Ovary (tissue), 9 donors: ENCODE results near the gene ATP5IF1. TPM values are rescaled to one million over a fixed set of nuclear protein-coding genes. Genes with fewer than 3 reads are reported as not detected.

Experiments used
- DNase-seq, 5 donors: peaks; one replicate each; pipeline ENCODE4 v3.0.0-alpha.2; 2019 to 2020
- H3K27ac ChIP-seq, 2 donors: fragments of 200-600 bp; one replicate each; pipeline versions ENCODE4 v1.5.1 to v1.8.0; 2019 to 2022
- H3K27me3 ChIP-seq: fragments of 200-600 bp; one replicate; pipeline ENCODE4 v1.8.0; 2022
- H3K36me3 ChIP-seq: fragments of 200-600 bp; sonication (generic); one replicate; pipeline ENCODE4 v1.5.1; 2019
- H3K4me1 ChIP-seq: one replicate; pipeline ENCODE4 v1.8.1; 2013; ENCODE audit warnings: mild to moderate bottlenecking, moderate library complexity; ENCODE audit not compliant: insufficient read depth
- H3K4me3 ChIP-seq: fragments of 200-600 bp; sonication (generic); one replicate; pipeline ENCODE4 v1.5.1; 2017
- H3K9me3 ChIP-seq, 2 donors: fragments of 200-600 bp in 1 of 2; sonication (generic) in 1 of 2; one replicate each; pipeline versions ENCODE4 v1.5.1 to v1.8.1; 2013 to 2019; ENCODE audit warnings: mild to moderate bottlenecking in 1 of 2, moderate library complexity in 1 of 2
- CTCF ChIP-seq, 3 donors: fragments of 450-650 bp in 2 of 3; fragments of 200-600 bp in 1 of 3; IDR thresholded peaks; one replicate each; pipeline versions ENCODE4 v1.5.1 to v1.8.0; 2016 to 2022; ENCODE audit warnings: antibody characterized with exemption in 3 of 3, mild to moderate bottlenecking in 1 of 3
- EP300 ChIP-seq: sonication (generic); formaldehyde crosslinking; IDR thresholded peaks from one replicate; pipeline ENCODE4 v1.6.1; 2017; ENCODE audit warnings: antibody characterized with exemption
- POLR2A ChIP-seq: fragments of 450-650 bp; IDR thresholded peaks from one replicate; pipeline ENCODE4 v1.6.1; 2017; ENCODE audit warnings: antibody characterized with exemption, mild to moderate bottlenecking, moderate library complexity
- WGBS, 3 donors: extraction: QIAGEN DNeasy Blood & Tissue Kit in 1 of 3; methylation state at CpG; one replicate each; pipeline versions ENCODE4 v1.1.5 to v1.1.7; 2013 to 2017; 5-methylcytosine and 5-hydroxymethylcytosine counted together
- intact Hi-C, 4 donors: fragments of 100-400 bp; cut with DNase I; formaldehyde crosslinking; loops; one replicate each; pipeline versions ENCODE4 v1.11.0 to v1.15.1; 2022 to 2023
- polyA plus RNA-seq, 2 donors: library from polyadenylated mRNA; stranded (reverse); fragments of 200-250 nt in 1 of 2; fragments of 350-450 nt in 1 of 2; fragmentation: Illumina TruSeq in 1 of 2; extraction: RNeasy Lipid Tissue Mini Kit (QIAGEN cat#74804) in 1 of 2; gene quantifications; one replicate each; pipeline ENCODE4 v1.2.3, GENCODE V29; 2013 to 2014
- total RNA-seq, 7 donors: library from RNA; depleted of rRNA in 2 of 7; stranded (reverse); fragments of >200 nt in 2 of 7; fragmentation: NEBNext Ultra II Directional in 3 of 7; extraction: Animal tissue kit (Norgen Biotek cat#: 25700) in 3 of 7; gene quantifications; one replicate each; pipeline versions ENCODE4 v1.1.0 to v1.2.4, GENCODE V29; 2016 to 2023
- donor health status: DM: no; HTN: no; CAD: no; lungs with moderate emphysema.
- donor health status: DM: no; HTN: no; CAD: no.
- donor health status: Bipolar disorder and iron deficiency.
- donor health status: DM: yes; HTN: yes; CAD: no.
- donor health status: DM: no; HTN: no; CAD: no.
- donor health status: DM: yes; HTN: yes; CAD: no.

ATP5IF1 gene
- total and polyA plus RNA-seq, 9 donors: 87.2 to 226 (median 101) TPM

GRCh38 chr1:28281608-28282425 is 45.9 kb downstream of the ATP5IF1 start:
- H3K27me3 ChIP-seq: no peaks in the 10 kb centered on the region
- H3K36me3 ChIP-seq: no peaks in the 10 kb centered on the region
- no peaks in the 10 kb centered on the region for H3K4me1 ChIP-seq
- WGBS, 3 donors: 82 to 90% (median 83%) methylated on average over 14 of the region's 14 CpGs
- H3K9me3 ChIP-seq: no peaks in the 10 kb centered on the region
- TF ChIP-seq EP300 (no peak), CTCF (IDR thresholded peaks at IDR 0.05) (no peak), POLR2A (no peak)
- no peak for DNase-seq
- intact Hi-C loops: loop anchor here in 1 of 4 donors (2.0 kb wide), 1 partner anchor 19 kb away; no protein-coding TSS in a partner anchor
- H3K27ac ChIP-seq: no peak overlapping the region
- H3K4me3 ChIP-seq: no peak overlapping the region

GRCh38 chr1:28282426-28283407 is 46.8 kb downstream of the ATP5IF1 start:
- no peaks in the 10 kb centered on the region for H3K4me1 ChIP-seq
- H3K27me3 ChIP-seq: no peaks in the 10 kb centered on the region
- intact Hi-C loops: loop anchor here in 1 of 4 donors (2.0 kb wide), 1 partner anchor 20 kb away; no protein-coding TSS in a partner anchor
- H3K4me3 ChIP-seq: no peak overlapping the region
- no peaks in the 10 kb centered on the region for H3K9me3 ChIP-seq
- H3K36me3 ChIP-seq: no peaks in the 10 kb centered on the region
- WGBS, 3 donors: 74 to 83% (median 75%) methylated on average over 14 of the region's 14 CpGs
- TF ChIP-seq POLR2A (no peak), CTCF (IDR thresholded peaks at IDR 0.05) (no peak), EP300 (no peak)
- H3K27ac ChIP-seq: no peak overlapping the region
- DNase-seq: no peak

GRCh38 chr1:28286111-28286510 is 50.2 kb downstream of the ATP5IF1 start:
- TF ChIP-seq EP300 (no peak), POLR2A (no peak), CTCF (IDR thresholded peaks at IDR 0.05) (no peak)
- H3K4me3 ChIP-seq: no peak overlapping the region
- H3K9me3 ChIP-seq: no peaks in the 10 kb centered on the region
- H3K4me1 ChIP-seq: no peaks in the 10 kb centered on the region
- no peaks in the 10 kb centered on the region for H3K36me3 ChIP-seq
- WGBS, 3 donors: 26 to 42% (median 32%) methylated on average over 2 of the region's 2 CpGs
- no peak overlapping the region for H3K27ac ChIP-seq
- intact Hi-C loops: no loop called here
- no peak for DNase-seq
- H3K27me3 ChIP-seq: no peaks in the 10 kb centered on the region

Other genes with a start within 250 kb of the ATP5IF1 start
- 10 to 100 TPM in 6 of 7 donors, 1 to 10 TPM in 1; 7.2 to 25.7 (median 18.0) TPM for gene EYA3, start 147.5 kb upstream of the ATP5IF1 start, total RNA-seq
- gene EYA3, start 147.5 kb upstream of the ATP5IF1 start, polyA plus RNA-seq: 10 to 100 TPM in 1 of 2 donors, 1 to 10 TPM in 1; 5.4 to 12.9 TPM
- 1 to 10 TPM in 5 of 7 donors, under 1 TPM in 2; 0.72 to 4.4 (median 1.5) TPM for gene PTAFR, start 59.4 kb upstream of the ATP5IF1 start, total RNA-seq
- gene PTAFR, start 59.4 kb upstream of the ATP5IF1 start, polyA plus RNA-seq: 1 to 10 TPM in 1 of 2 donors, under 1 TPM in 1; 0.84 to 7.2 TPM
- 10 to 100 TPM; 61.2 to 85.6 (median 77.7) TPM for gene DNAJC8, start 3.1 kb upstream of the ATP5IF1 start, total RNA-seq
- 100 to 1,000 TPM in 1 of 2 donors, 10 to 100 TPM in 1; 87.3 to 181 TPM for gene DNAJC8, start 3.1 kb upstream of the ATP5IF1 start, polyA plus RNA-seq
- 10 to 100 TPM; 17.8 to 79.9 (median 29.1) TPM for gene SESN2, start 23.4 kb downstream of the ATP5IF1 start, total RNA-seq
- 10 to 100 TPM in 1 of 2 donors, 1 to 10 TPM in 1; 7.4 to 15.2 TPM for gene SESN2, start 23.4 kb downstream of the ATP5IF1 start, polyA plus RNA-seq
- gene MED18, start 92.9 kb downstream of the ATP5IF1 start, total RNA-seq: 10 to 100 TPM in 1 of 7 donors, 1 to 10 TPM in 6; 6.4 to 14.5 (median 8.6) TPM
- 10 to 100 TPM in 1 of 2 donors, 1 to 10 TPM in 1; 9.0 to 15.3 TPM for gene MED18, start 92.9 kb downstream of the ATP5IF1 start, polyA plus RNA-seq
- gene PHACTR4, start 133.6 kb downstream of the ATP5IF1 start, total RNA-seq: 10 to 100 TPM; 20.1 to 37.7 (median 31.8) TPM
- gene PHACTR4, start 133.6 kb downstream of the ATP5IF1 start, polyA plus RNA-seq: 10 to 100 TPM; 20.3 to 50.8 TPM